Nephron progenitor cell (in vitro differentiated cells): ENCODE results near the gene HEPACAM.

ENCODE experiments used
- DNase-seq: peaks from one replicate; pipeline ENCODE4 v3.0.0; 2021
- H3K27ac Mint-ChIP-seq: 2 replicates; pipeline ENCODE4 v1.8.0; 2021; ENCODE audit warnings: mild to moderate bottlenecking, moderate library complexity, mixed read lengths
- H3K27me3 Mint-ChIP-seq: 2 replicates; pipeline ENCODE4 v1.8.0; 2021; ENCODE audit warnings: mild to moderate bottlenecking, low read depth, mixed read lengths; ENCODE audit not compliant: poor library complexity
- H3K36me3 Mint-ChIP-seq: 2 replicates; pipeline ENCODE4 v1.8.0; 2021; ENCODE audit warnings: low read depth, mixed read lengths
- H3K4me1 Mint-ChIP-seq: 2 replicates; pipeline ENCODE4 v1.8.0; 2021; ENCODE audit warnings: mixed read lengths
- H3K4me3 Mint-ChIP-seq: 2 replicates; pipeline ENCODE4 v1.8.0; 2021; ENCODE audit warnings: mild to moderate bottlenecking, moderate library complexity, mixed read lengths
- H3K9me3 Mint-ChIP-seq: 2 replicates; pipeline ENCODE4 v1.8.0; 2021; ENCODE audit warnings: mild to moderate bottlenecking, moderate library complexity, mixed read lengths
- TF ChIP-seq, protein P1 (sequence below): fragments of 200-600 bp; sonication (generic); IDR thresholded peaks from 2 replicates; pipeline ENCODE4 v1.5.0; 2021; ENCODE audit warnings: antibody characterized with exemption

The HEPACAM gene

DNA sequence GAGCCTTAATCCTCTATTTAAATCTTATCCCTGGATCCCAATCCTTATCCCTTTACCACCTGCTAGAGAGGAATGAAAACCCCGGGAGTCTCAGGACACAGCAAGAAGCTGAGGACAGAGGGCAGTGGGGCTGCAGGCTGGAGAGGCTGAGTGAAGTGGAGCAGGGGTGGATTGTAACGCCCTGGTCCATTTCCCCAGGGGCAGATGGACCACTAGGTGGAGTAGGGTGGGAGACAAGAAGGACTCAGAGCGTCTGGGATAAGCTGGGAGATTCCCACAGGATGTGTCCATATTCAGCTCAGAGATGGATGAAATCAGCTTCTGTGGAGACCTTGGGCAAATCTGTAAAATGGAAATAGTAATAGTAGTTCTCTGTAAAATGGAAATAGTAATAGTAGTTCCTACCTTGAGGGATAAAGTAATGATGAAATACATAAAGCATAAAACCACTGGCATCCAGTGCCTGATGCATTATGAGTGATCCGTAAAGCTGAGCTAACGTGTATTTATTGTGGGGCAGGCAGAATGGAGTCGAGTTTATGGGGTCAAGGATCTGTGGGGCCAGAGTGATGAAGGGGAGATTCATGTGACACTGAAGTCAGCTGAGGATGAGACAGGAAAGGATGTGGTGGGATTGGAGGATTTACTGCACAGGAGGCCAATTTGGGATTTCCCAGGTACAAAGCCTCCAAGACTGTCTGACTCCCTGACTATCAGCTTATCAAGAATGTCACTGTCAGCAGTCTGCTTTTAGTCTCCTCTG is 36.3 kb downstream of the HEPACAM start:
- no peak overlapping the region for H3K4me3 Mint-ChIP-seq
- H3K36me3 Mint-ChIP-seq = no peaks in the 10 kb centered on the region
- peaks cover 33% of the 10 kb centered on the region for H3K4me1 Mint-ChIP-seq
- peaks cover 50% of the 10 kb centered on the region for H3K27me3 Mint-ChIP-seq
- no peak for DNase-seq
- H3K27ac Mint-ChIP-seq = no peak overlapping the region
- TF ChIP-seq, protein P1, sequence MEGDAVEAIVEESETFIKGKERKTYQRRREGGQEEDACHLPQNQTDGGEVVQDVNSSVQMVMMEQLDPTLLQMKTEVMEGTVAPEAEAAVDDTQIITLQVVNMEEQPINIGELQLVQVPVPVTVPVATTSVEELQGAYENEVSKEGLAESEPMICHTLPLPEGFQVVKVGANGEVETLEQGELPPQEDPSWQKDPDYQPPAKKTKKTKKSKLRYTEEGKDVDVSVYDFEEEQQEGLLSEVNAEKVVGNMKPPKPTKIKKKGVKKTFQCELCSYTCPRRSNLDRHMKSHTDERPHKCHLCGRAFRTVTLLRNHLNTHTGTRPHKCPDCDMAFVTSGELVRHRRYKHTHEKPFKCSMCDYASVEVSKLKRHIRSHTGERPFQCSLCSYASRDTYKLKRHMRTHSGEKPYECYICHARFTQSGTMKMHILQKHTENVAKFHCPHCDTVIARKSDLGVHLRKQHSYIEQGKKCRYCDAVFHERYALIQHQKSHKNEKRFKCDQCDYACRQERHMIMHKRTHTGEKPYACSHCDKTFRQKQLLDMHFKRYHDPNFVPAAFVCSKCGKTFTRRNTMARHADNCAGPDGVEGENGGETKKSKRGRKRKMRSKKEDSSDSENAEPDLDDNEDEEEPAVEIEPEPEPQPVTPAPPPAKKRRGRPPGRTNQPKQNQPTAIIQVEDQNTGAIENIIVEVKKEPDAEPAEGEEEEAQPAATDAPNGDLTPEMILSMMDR = no peak
- no peaks in the 10 kb centered on the region for H3K9me3 Mint-ChIP-seq

DNA sequence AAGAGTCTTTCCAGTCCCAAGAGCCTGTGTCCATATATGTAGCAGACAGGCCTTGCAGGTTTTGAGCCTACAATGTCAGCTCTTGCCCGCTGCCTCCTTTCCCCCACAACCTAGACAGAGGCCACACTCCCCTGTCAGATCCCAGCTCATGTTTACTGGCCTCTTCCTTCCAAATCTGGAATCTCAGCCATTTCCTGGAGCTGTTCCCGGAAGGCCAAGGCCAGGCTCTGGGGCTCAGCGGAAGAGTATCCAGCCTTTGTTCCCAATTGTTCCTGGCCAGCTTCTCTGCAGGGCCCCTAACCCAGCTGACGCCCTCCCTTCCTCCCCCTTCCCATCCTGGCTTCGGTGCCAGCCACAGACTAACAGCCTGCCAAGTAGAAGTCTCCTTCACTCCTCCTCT is 37.1 kb downstream of the HEPACAM start:
- no peak overlapping the region for H3K27ac Mint-ChIP-seq
- H3K36me3 Mint-ChIP-seq = no peaks in the 10 kb centered on the region
- DNase-seq = no peak
- H3K9me3 Mint-ChIP-seq = no peaks in the 10 kb centered on the region
- peaks cover 48% of the 10 kb centered on the region for H3K27me3 Mint-ChIP-seq
- TF ChIP-seq, protein P1 = no peak
- peaks cover 34% of the 10 kb centered on the region for H3K4me1 Mint-ChIP-seq
- no peak overlapping the region for H3K4me3 Mint-ChIP-seq

DNA sequence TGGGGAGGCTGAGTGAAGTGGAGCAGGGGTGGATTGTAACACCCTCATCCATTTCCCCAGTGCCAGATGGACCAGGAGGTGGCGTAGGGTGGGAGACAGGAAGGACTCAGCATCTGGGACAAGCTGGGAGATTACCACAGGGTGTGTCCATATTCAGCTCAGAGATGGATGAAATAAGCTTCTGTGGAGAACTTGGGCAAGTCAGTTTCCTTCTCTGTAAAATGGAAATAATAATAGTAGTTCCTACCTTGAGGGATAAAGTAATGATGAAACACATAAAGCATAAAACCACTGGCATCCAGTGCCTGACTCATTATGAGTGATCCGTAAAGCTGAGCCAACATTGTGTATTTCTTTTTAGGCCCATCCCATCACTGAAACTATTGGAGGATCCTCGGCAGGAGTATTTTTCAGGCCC is 37.6 kb downstream of the HEPACAM start:
- TF ChIP-seq, protein P1 = no peak
- no peak for DNase-seq
- Mint-ChIP-seq H3K4me3 (no peak overlapping the region), H3K27ac (no peak overlapping the region), H3K4me1 (peaks cover 34% of the 10 kb centered on the region), H3K27me3 (peaks cover 44% of the 10 kb centered on the region), H3K9me3 (no peaks in the 10 kb centered on the region), H3K36me3 (no peaks in the 10 kb centered on the region)

DNA sequence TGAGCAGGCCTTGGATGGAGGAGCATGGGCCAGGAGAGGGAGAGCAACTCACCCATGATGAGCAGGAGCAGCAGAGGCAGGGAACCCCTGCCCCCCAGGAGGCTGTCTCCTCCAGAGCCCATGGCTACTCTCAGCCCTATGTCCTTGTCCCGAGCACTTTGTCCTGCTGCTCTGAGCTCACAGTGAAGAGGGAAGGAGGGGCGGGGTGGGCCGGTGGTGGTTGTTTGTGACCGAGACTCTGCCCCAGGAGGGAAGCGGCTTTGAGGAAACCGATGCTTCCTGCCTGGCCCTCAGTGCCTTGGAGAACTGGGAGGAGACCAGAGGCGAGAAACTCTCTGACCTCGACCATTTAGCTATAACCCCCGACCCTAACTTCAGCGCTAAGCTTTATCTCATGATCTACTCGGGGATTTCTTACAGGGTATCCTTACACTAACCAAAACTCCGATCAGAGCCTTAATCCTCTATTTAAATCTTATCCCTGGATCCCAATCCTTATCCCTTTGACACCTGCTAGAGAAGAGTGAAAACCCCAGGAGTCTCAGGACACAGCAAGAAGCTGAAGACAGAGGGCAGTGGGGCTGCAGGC is 38.1 kb downstream of the HEPACAM start, which contains the start of gene ROBO4:
TSS of gene ROBO4 (minus strand) at position 192 of the 589 bp plus-strand sequence. CDS start at position 122, 70 bp downstream.
- no peak for DNase-seq
- peaks cover 42% of the 10 kb centered on the region for H3K27me3 Mint-ChIP-seq
- no peaks in the 10 kb centered on the region for H3K36me3 Mint-ChIP-seq
- H3K4me1 Mint-ChIP-seq = peaks cover 34% of the 10 kb centered on the region
- no peak within 1 kb of the TSS for H3K27ac Mint-ChIP-seq
- TF ChIP-seq, protein P1 = no peak
- H3K4me3 Mint-ChIP-seq = no peak within 1 kb of the TSS
- no peaks in the 10 kb centered on the region for H3K9me3 Mint-ChIP-seq

DNA sequence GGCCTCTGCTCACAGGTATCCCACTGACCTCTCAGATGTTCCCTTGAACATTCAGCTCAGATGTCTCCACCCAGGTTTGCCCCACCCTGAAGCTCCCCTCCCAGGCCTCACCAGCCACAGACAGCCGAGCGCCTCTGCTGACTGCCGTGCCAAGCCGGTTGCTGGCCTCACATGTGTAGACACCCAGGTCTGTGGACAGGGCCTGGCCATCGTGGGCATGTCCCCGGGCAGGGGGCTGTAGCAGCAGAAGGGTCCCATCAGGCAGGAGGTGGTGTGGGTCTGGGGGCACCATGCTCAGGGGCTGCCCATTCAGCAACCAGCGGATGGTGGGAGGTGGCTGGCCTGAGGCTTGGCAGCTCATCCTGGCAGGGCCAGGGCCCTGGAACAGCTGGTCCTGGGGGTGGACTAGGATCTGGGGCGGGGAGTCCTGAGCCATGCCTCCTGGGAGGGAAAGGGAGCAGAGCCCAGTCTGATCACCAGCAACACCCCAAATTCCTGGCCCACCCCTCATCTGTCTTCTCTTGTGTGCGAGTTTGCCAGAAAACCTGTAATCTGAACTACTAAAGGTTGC is 38.9 kb downstream of the HEPACAM start:
- no peaks in the 10 kb centered on the region for H3K36me3 Mint-ChIP-seq
- H3K4me3 Mint-ChIP-seq = no peak overlapping the region
- H3K9me3 Mint-ChIP-seq = no peaks in the 10 kb centered on the region
- DNase-seq = no peak
- H3K27ac Mint-ChIP-seq = no peak overlapping the region
- peaks cover 42% of the 10 kb centered on the region for H3K4me1 Mint-ChIP-seq
- H3K27me3 Mint-ChIP-seq = peaks cover 36% of the 10 kb centered on the region
- TF ChIP-seq, protein P1 = no peak
